H1 (cell line): ENCODE data around the gene ARID3B. TPM values are rescaled to one million over a fixed set of nuclear protein-coding genes. Genes with fewer than 3 reads are reported as not detected.
A peak's percentile ranks its signal among the peaks of the same experiment; 100 is the strongest.

Experiments
- CTCF ChIA-PET: fragments of 300-600 bp; sonication (Branson Sonifier 250); formaldehyde crosslinking; loops from one replicate; lab custom pipeline; 2021; ENCODE audit not compliant: partially characterized antibody; lab: Charles Lee
- POLR2A ChIA-PET: fragments of 300-600 bp; sonication (Branson Sonifier 250); formaldehyde crosslinking; loops from one replicate; lab custom pipeline; 2021; ENCODE audit warnings: inconsistent platforms; ENCODE audit not compliant: partially characterized antibody; lab: Charles Lee
- DNase-seq, 2 experiments: peaks; one replicate each; pipeline versions ENCODE4 v3.0.0 to v3.0.0-alpha.2; 2010 to 2022; ENCODE audit warnings: low spot score in 2 of 2, low read depth in 1 of 2, mixed read lengths in 1 of 2
- FAIRE-seq: peaks from 2 replicates; lab custom pipeline; 2011; peaks lifted over from hg19 to GRCh38; lab: Jason Lieb, UNC
- H2AFZ ChIP-seq: 2 replicates; pipeline ENCODE4 v1.8.1; 2012; ENCODE audit warnings: low read length, inconsistent platforms
- H2AK5ac ChIP-seq: 2 replicates; pipeline ENCODE4 v1.6.1; 2013; ENCODE audit warnings: low read depth, low read length
- H2BK120ac ChIP-seq: replicated peaks from 2 replicates; pipeline ENCODE3; 2013; ENCODE audit warnings: low read depth, low read length, inconsistent platforms
- H2BK12ac ChIP-seq: 2 replicates; pipeline ENCODE4 v1.6.1; 2013; ENCODE audit warnings: low read depth, low read length
- H2BK15ac ChIP-seq: 2 replicates; pipeline ENCODE4 v1.6.1; 2013; ENCODE audit warnings: low read length
- H2BK20ac ChIP-seq: 2 replicates; pipeline ENCODE4 v1.6.1; 2013; ENCODE audit warnings: low read length
- H2BK5ac ChIP-seq: 2 replicates; pipeline ENCODE4 v1.6.1; 2013; ENCODE audit warnings: low read depth, low read length
- H3K14ac ChIP-seq: 2 replicates; pipeline ENCODE4 v1.6.1; 2013; ENCODE audit warnings: inconsistent platforms; ENCODE audit not compliant: insufficient read length
- H3K18ac ChIP-seq: 2 replicates; pipeline ENCODE4 v1.6.1; 2013; ENCODE audit warnings: low read length; ENCODE audit errors: extremely low read depth
- H3K23ac ChIP-seq: 2 replicates; pipeline ENCODE4 v1.6.1; 2013; ENCODE audit warnings: inconsistent platforms; ENCODE audit not compliant: insufficient read length
- H3K23me2 ChIP-seq: 2 replicates; pipeline ENCODE4 v1.6.1; 2013; ENCODE audit warnings: low read depth, low read length
- H3K27ac ChIP-seq: 2 replicates; pipeline ENCODE4 v1.6.1; 2011; ENCODE audit warnings: low read depth, low read length, inconsistent platforms
- H3K27me3 ChIP-seq, 4 experiments: replicated peaks in 1 of 4; 1 replicate in 1 of 4; 2 replicates in 3 of 4; pipeline versions ENCODE4 v1.6.1 to v1.8.1; 2011 to 2013; ENCODE audit warnings: low read length in 3 of 4, mild to moderate bottlenecking in 3 of 4, inconsistent platforms in 2 of 4, mixed read lengths in 2 of 4, moderate library complexity in 1 of 4; ENCODE audit not compliant: control insufficient read depth in 3 of 4, insufficient read depth in 3 of 4; ENCODE audit errors: extremely low read depth in 1 of 4
- H3K36me3 ChIP-seq, 4 experiments: 2 replicates each; pipeline versions ENCODE4 v1.6.1 to v1.8.1; 2011 to 2013; ENCODE audit warnings: mild to moderate bottlenecking in 4 of 4, low read length in 3 of 4, moderate library complexity in 2 of 4, control low read depth in 1 of 4, inconsistent platforms in 1 of 4; ENCODE audit not compliant: insufficient read depth in 4 of 4, control insufficient read depth in 2 of 4
- H3K4ac ChIP-seq: replicated peaks from 2 replicates; pipeline ENCODE3; 2013; ENCODE audit warnings: low read length, low read depth, mixed read lengths, inconsistent platforms; ENCODE audit not compliant: insufficient read length
- H3K4me1 ChIP-seq, 4 experiments: replicated peaks in 1 of 4; 1 replicate in 1 of 4; 2 replicates in 3 of 4; pipeline versions ENCODE4 v1.6.1 to v1.8.1; 2011 to 2013; ENCODE audit warnings: low read length in 3 of 4, inconsistent platforms in 2 of 4, mixed read lengths in 1 of 4; ENCODE audit not compliant: insufficient read depth in 4 of 4, control insufficient read depth in 3 of 4
- H3K4me2 ChIP-seq, 2 experiments: 2 replicates each; pipeline versions ENCODE4 v1.6.1 to v1.8.1; 2011 to 2013; ENCODE audit warnings: low read depth in 2 of 2, low read length in 2 of 2, control low read depth in 1 of 2, inconsistent platforms in 1 of 2, mild to moderate bottlenecking in 1 of 2; ENCODE audit not compliant: insufficient read depth in 1 of 2
- H3K4me3 ChIP-seq, 4 experiments: fragments of 200-600, 300-600 bp in 1 of 4; sonication (generic), shearing (Covaris generic), sonication (Bioruptor Twin) in 1 of 4; 2 replicates each; pipeline versions ENCODE4 v1.5.1 to v1.8.1; 2011 to 2016; ENCODE audit warnings: low read length in 4 of 4, low read depth in 3 of 4, control low read depth in 2 of 4, inconsistent platforms in 2 of 4, mild to moderate bottlenecking in 2 of 4, mixed read lengths in 1 of 4, moderate library complexity in 1 of 4; ENCODE audit not compliant: insufficient read depth in 2 of 4; ENCODE audit errors: extremely low read depth in 1 of 4
- H3K56ac ChIP-seq: replicated peaks from 2 replicates; pipeline ENCODE3; 2013; ENCODE audit warnings: low read depth, mild to moderate bottlenecking, mixed read lengths, low read length, inconsistent platforms; ENCODE audit not compliant: insufficient read length
- H3K79me1 ChIP-seq: 2 replicates; pipeline ENCODE4 v1.6.1; 2013; ENCODE audit warnings: low read depth, low read length, control low read depth
- H3K79me2 ChIP-seq, 2 experiments: 2 replicates each; pipeline versions ENCODE4 v1.6.1 to v1.8.1; 2012 to 2013; ENCODE audit warnings: low read length in 2 of 2, mild to moderate bottlenecking in 2 of 2, inconsistent platforms in 1 of 2; ENCODE audit not compliant: insufficient read depth in 2 of 2, control insufficient read depth in 1 of 2
- H3K9ac ChIP-seq, 4 experiments: replicated peaks in 1 of 4; 1 replicate in 1 of 4; 2 replicates in 3 of 4; pipeline versions ENCODE4 v1.6.1 to v1.8.1; 2011 to 2013; ENCODE audit warnings: low read depth in 3 of 4, low read length in 3 of 4, control low read depth in 2 of 4, mild to moderate bottlenecking in 2 of 4, moderate library complexity in 2 of 4, inconsistent platforms in 1 of 4; ENCODE audit errors: extremely low read depth in 1 of 4
- H3K9me3 ChIP-seq, 2 experiments: 2 replicates each; pipeline versions ENCODE4 v1.6.1 to v1.8.1; 2012 to 2013; ENCODE audit warnings: mild to moderate bottlenecking in 2 of 2, moderate library complexity in 2 of 2, control low read depth in 1 of 2, inconsistent platforms in 1 of 2, low read depth in 1 of 2, low read length in 1 of 2, mixed read lengths in 1 of 2; ENCODE audit not compliant: insufficient read depth in 2 of 2
- H4K20me1 ChIP-seq, 2 experiments: replicated peaks in 1 of 2; 2 replicates each; pipeline versions ENCODE3 to v1.8.1; 2011 to 2013; ENCODE audit warnings: inconsistent platforms in 2 of 2, low read length in 2 of 2, mild to moderate bottlenecking in 1 of 2; ENCODE audit not compliant: insufficient read depth in 2 of 2, control insufficient read depth in 1 of 2
- H4K5ac ChIP-seq: 2 replicates; pipeline ENCODE4 v1.6.1; 2013; ENCODE audit warnings: low read length, low read depth, mixed read lengths, inconsistent platforms; ENCODE audit not compliant: insufficient read length
- H4K8ac ChIP-seq: 2 replicates; pipeline ENCODE4 v1.8.0; 2013; ENCODE audit warnings: mild to moderate bottlenecking, moderate library complexity, low read length, inconsistent platforms; ENCODE audit not compliant: insufficient read depth; ENCODE audit errors: extremely low read depth
- H4K91ac ChIP-seq: replicated peaks from 2 replicates; pipeline ENCODE3; 2013; ENCODE audit warnings: low read length, mixed read lengths, inconsistent platforms; ENCODE audit not compliant: insufficient read length
- CREB1 ChIP-seq: IDR thresholded peaks from 2 replicates; pipeline ENCODE4 v1.6.1; 2012; ENCODE audit warnings: inconsistent platforms
- POLR2AphosphoS5 ChIP-seq: IDR thresholded peaks from 2 replicates; pipeline ENCODE4 v1.6.1; 2011; ENCODE audit warnings: low read depth, low read length
- RAD21 ChIP-seq, 2 experiments: IDR thresholded peaks in 1 of 2; conservative IDR thresholded peaks in 1 of 2; 2 replicates each; pipeline ENCODE4 v1.6.1; 2011; ENCODE audit warnings: low read depth in 2 of 2, low read length in 2 of 2, improper control_type of control experiment in 1 of 2, inconsistent platforms in 1 of 2, mild to moderate bottlenecking in 1 of 2, moderate library complexity in 1 of 2
- SIN3A ChIP-seq, 2 experiments: IDR thresholded peaks in 1 of 2; conservative IDR thresholded peaks in 1 of 2; 2 replicates each; pipeline ENCODE4 v1.6.1; 2011 to 2012; ENCODE audit warnings: low read length in 2 of 2, improper control_type of control experiment in 1 of 2, low read depth in 1 of 2, mild to moderate bottlenecking in 1 of 2
- WGBS, 2 experiments: shearing (Covaris generic) in 1 of 2; methylation state at CpG; one replicate each; pipeline versions ENCODE4 v1.1.6 to v1.1.7; 2013 to 2015; ENCODE audit warnings: low lambda C conversion rate in 2 of 2, mixed read lengths in 2 of 2, inconsistent platforms in 1 of 2, low coverage in 1 of 2, missing lambda C conversion rate in 1 of 2; ENCODE audit not compliant: insufficient replicate concordance in 2 of 2, insufficient coverage in 1 of 2, insufficient read length in 1 of 2; ENCODE audit errors: extremely low coverage in 1 of 2, missing lambda C conversion rate in 1 of 2; 5-methylcytosine and 5-hydroxymethylcytosine counted together
- polyA plus RNA-seq, 7 experiments: library from polyadenylated mRNA; depleted of rRNA in 3 of 7; stranded (reverse) in 5 of 7; unstranded in 2 of 7; fragments of >200 nt in 5 of 7; fragments of 200-250 nt in 2 of 7; gene quantifications; 1 replicate in 5 of 7; 2 replicates in 1 of 7; 4 replicates in 1 of 7; pipeline versions ENCODE4 v1.2.1 to v1.2.3, GENCODE V29; 2011 to 2013; ENCODE audit warnings: missing spikeins in 2 of 7, mixed read lengths in 2 of 7
- total RNA-seq: library from RNA; stranded (reverse); fragmentation: NEBNext Ultra II Directional; extraction: Animal tissue kit (Norgen Biotek cat#: 25700); gene quantifications from 2 replicates; pipeline ENCODE4 v1.2.1, GENCODE V29; 2021
- TF ChIP-seq, protein P1 (sequence below), 3 experiments: IDR thresholded peaks; 1 replicate in 2 of 3; 2 replicates in 1 of 3; pipeline versions ENCODE4 v1.5.1 to v1.6.1; 2011; ENCODE audit warnings: low read length in 3 of 3, mild to moderate bottlenecking in 3 of 3, inconsistent platforms in 2 of 3, low read depth in 1 of 3, moderate library complexity in 1 of 3; ENCODE audit not compliant: insufficient read depth in 1 of 3; ENCODE audit errors: control extremely low read depth in 1 of 3

The ARID3B gene
- total and polyA plus RNA-seq, 2 of the 8 experiments (the other 6 are each of a cell fraction or from before 2014, with no cell fraction given), result 81.0 to 115 TPM

- Histone ChIP-seq H2BK120ac (no peak overlapping the region), H2AK5ac (no peak overlapping the region), H4K20me1 (peaks cover 10 to 31% of the 10 kb centered on the region in 2 experiments), H2BK5ac (no peak overlapping the region), H2BK12ac (no peak overlapping the region), H3K23ac (no peak overlapping the region), H2BK15ac (no peak overlapping the region), H3K56ac (no peak overlapping the region), H3K14ac (no peak overlapping the region), H3K27ac (no peak overlapping the region), H3K79me2 (no peaks in the 10 kb centered on the region), H2AFZ (no peak overlapping the region), H3K79me1 (no peaks in the 10 kb centered on the region), H3K9ac (no peak overlapping the region), H4K5ac (no peak overlapping the region), H3K4me3 (no peak overlapping the region), H3K36me3 (peaks cover 26 to 42% (median 30%) of the 10 kb centered on the region in 4 experiments), H3K4ac (no peak overlapping the region), H2BK20ac (no peak overlapping the region), H3K4me1 (no peaks in the 10 kb centered on the region), H4K91ac (no peak overlapping the region), H3K9me3 (no peaks in the 10 kb centered on the region), H3K27me3 (no peaks in the 10 kb centered on the region), H3K4me2 (no peak overlapping the region), H4K8ac (no peak overlapping the region), H3K18ac (no peak overlapping the region), H3K23me2 (no peaks in the 10 kb centered on the region)
- 79% methylated on average over 8 of the region's 8 CpGs; no CpG with 5 or more reads in 1 of the 2 experiments for WGBS, 2 experiments
- CTCF ChIA-PET, result interaction anchor here (0.6 to 37.5 kb wide), 46 partner anchors 9 to 329 kb away, joined by 3 to 1439 read pairs (median 3); partner anchors contain the start of genes CLK3, CSK, CYP1A1 and CYP1A2
- POLR2A ChIA-PET, result interaction anchor here (0.8 to 8.4 kb wide), 7 partner anchors 8 to 137 kb away, joined by 3 to 81 read pairs (median 4); partner anchors contain the start of gene EDC3
- DNase-seq (peak in 1 of 2 experiments; percentile 87), FAIRE-seq (peak; percentile 50)
- peak; percentile 56 to 62 for TF ChIP-seq RAD21 (IDR thresholded peaks at IDR 0.05 in 1 of 2, conservative IDR thresholded peaks at IDR 0.05 in 1 of 2; ENCODE audit: low read depth in 2 of 2, low read length in 2 of 2)
- TF ChIP-seq CREB1, result 0 out of 2 replicates have a peak, but pooled peaks have one; percentile 21
- TF ChIP-seq POLR2AphosphoS5, result no peak
- TF ChIP-seq, protein P1, sequence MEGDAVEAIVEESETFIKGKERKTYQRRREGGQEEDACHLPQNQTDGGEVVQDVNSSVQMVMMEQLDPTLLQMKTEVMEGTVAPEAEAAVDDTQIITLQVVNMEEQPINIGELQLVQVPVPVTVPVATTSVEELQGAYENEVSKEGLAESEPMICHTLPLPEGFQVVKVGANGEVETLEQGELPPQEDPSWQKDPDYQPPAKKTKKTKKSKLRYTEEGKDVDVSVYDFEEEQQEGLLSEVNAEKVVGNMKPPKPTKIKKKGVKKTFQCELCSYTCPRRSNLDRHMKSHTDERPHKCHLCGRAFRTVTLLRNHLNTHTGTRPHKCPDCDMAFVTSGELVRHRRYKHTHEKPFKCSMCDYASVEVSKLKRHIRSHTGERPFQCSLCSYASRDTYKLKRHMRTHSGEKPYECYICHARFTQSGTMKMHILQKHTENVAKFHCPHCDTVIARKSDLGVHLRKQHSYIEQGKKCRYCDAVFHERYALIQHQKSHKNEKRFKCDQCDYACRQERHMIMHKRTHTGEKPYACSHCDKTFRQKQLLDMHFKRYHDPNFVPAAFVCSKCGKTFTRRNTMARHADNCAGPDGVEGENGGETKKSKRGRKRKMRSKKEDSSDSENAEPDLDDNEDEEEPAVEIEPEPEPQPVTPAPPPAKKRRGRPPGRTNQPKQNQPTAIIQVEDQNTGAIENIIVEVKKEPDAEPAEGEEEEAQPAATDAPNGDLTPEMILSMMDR (IDR thresholded peaks at IDR 0.05; ENCODE audit: control extremely low read depth in 1 of 3, insufficient read depth in 1 of 3, low read depth in 1 of 3, low read length in 3 of 3), result peak; percentile 81 to 98 (median 96)
- 0 out of 4 replicates have a peak, but pooled peaks of 1 of the 2 experiments have one; percentile 40 for TF ChIP-seq SIN3A (conservative IDR thresholded peaks at IDR 0.05 in 1 of 2, IDR thresholded peaks at IDR 0.05 in 1 of 2; ENCODE audit: low read depth in 1 of 2, low read length in 2 of 2)
Measured at GRCh38 chr15:74631935-74632560, 91.0 kb downstream of the ARID3B start.
